NCI-H1694 treated with DMSO at 0.1 percent for 48 hours (cell line): Measurements from ENCODE around the gene TNFRSF25.
A peak's percentile ranks its signal among the peaks of the same experiment; 100 is the strongest.

Experiments used
- DNase-seq: peaks from one replicate; lab custom pipeline; 2025; lab: John Stamatoyannopoulos, UW

The TNFRSF25 gene

DNA sequence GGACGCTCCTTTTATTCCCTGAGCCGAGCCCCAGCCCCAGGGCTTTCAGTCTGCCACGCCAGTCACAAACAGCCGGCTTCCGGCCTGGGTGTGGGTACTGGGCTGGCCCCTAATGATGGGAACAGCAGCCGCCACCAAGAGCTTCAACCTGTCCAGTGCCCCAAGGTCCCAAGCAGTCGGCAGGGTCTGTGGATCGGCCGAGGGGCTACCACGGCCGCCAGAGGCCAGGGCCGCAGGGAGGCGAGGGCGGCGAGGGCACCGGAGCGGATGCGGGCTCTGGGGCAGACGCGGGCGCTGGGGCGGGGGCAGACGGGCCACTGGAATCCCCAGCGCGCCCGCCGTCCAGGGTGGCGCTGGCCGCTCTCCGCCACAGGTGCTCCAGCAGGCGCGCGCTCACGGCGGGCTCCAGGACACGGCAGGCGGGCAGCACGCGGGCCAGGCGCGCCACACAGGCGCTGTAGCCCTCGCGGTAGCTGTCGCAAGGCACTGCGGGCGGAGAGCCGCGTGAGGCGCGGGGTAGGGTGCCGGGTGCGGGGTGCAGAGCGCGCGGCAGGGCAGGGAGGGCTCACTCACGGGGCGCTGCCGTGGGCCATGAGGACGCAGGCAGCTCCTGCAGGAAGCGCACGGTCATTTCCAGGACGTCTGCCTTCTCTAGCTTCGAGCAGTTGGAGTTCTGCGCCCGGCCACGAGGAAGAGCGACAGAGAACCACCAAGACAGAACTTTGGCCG is 47.1 kb downstream of the TNFRSF25 start:
- DNase-seq, result no peak

DNA sequence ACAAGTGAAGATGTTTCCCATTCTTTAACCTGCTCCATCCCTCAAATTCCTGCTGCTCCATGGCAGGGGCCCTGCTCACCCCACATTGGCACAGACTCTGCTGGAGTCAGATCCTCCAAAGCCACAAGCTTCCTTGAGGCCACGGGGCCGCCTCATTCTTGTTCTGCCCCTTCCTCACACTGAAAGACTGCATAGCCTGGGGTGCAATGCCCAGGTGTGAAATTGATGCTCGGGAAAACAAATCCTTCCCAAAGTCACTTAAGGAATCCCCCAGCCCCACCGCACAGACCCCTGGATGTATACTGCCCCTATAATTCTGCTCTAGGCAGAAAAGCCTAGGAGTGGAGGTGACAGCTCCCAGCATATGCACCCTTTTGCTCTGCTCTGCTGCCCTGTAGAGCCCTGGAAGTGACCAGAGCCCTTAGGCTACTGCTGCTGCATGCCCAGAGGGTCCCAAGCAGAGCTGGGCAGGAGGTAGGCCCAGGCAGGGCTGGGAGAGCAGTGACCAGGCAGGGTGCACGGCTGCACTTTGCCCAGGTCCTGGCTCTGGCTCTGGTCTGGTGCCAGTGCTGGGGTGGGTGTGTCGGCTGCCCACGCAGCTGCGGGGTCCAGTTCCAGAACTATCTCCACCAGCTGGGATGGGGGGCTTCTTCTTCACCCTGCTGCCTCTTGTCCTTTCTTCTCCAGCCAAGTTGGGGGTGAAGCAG is 47.9 kb downstream of the TNFRSF25 start:
- DNase-seq, result no peak

GRCh38 chr1:6416906-6417305 is 49.1 kb downstream of the TNFRSF25 start:
- DNase-seq, result no peak

GRCh38 chr1:6416295-6416656 is 49.7 kb downstream of the TNFRSF25 start:
- DNase-seq, result no peak

DNA sequence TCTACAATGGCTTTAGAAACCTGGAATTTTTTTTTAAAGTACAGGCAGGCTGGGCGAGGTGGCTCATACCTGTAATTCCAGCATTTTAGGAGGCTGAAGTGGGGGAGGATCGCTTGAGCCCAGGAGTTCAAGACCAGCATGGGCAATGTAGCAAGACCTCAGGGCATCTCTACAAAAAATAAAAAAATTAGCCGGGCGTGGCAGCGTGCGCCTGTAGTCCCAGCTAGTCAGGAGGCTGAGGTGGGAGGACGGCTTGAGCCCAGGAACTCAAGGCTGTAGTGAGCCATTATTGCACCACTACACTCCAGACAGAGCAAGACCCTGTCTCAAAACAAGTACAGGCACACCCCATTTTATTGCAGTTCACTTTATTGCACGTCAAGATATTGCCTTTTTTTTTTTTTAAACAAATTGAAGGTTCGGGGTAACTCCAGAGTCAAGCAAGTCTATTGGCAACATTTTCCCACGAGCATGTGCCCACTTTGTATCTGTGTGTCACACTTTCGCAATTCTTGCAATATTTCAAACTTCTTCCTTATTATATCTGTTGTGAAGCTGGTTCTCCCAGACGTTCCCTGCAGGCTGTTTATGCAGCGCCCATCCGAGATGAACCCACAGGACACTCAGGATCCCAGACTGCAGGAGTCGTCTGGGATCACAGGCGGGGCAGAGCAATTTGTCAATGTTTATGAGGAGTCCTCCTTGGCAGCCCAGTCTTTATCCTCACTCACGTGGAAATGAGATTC is 50.9 kb downstream of the TNFRSF25 start:
- no peak for DNase-seq

GRCh38 chr1:6414443-6414844 is 51.5 kb downstream of the TNFRSF25 start:
- peak; percentile 20 for DNase-seq

GRCh38 chr1:6412896-6413295 is 53.1 kb downstream of the TNFRSF25 start:
- no peak for DNase-seq
